Esophagus muscularis mucosa (tissue), 4 donors: ENCODE data around the gene NFASC. TPM values are rescaled to one million over a fixed set of nuclear protein-coding genes. Genes with fewer than 3 reads are reported as not detected.

Source experiments
- DNase-seq: peaks from one replicate; pipeline ENCODE4 v3.0.0-alpha.2; 2017; ENCODE audit errors: extremely low spot score
- H3K27ac ChIP-seq, 4 donors: fragments of 200-600 bp; sonication (generic); replicated peaks in 1 of 4; 1 replicate in 3 of 4; 2 replicates in 1 of 4; pipeline ENCODE4 v1.5.1; 2016 to 2019; ENCODE audit warnings: mild to moderate bottlenecking in 1 of 4
- H3K27me3 ChIP-seq, 4 donors: fragments of 200-600 bp; sonication (generic); one replicate each; pipeline versions ENCODE4 v1.5.1 to v1.6.0; 2016 to 2019
- H3K36me3 ChIP-seq, 4 donors: fragments of 200-600 bp; sonication (generic); one replicate each; pipeline ENCODE4 v1.5.1; 2016 to 2019
- H3K4me1 ChIP-seq, 4 donors: fragments of 200-600 bp; sonication (generic); one replicate each; pipeline ENCODE4 v1.5.1; 2016 to 2019
- H3K4me3 ChIP-seq, 4 donors: fragments of 200-600 bp; sonication (generic); 1 replicate in 2 of 4; 2 replicates in 2 of 4; pipeline ENCODE4 v1.5.1; 2016 to 2019; ENCODE audit warnings: mild to moderate bottlenecking in 4 of 4, moderate library complexity in 1 of 4
- H3K9me3 ChIP-seq, 4 donors: fragments of 200-600 bp; sonication (generic); 1 replicate in 3 of 4; 2 replicates in 1 of 4; pipeline ENCODE4 v1.5.1; 2016 to 2019
- EP300 ChIP-seq: sonication (generic); formaldehyde crosslinking; IDR thresholded peaks from one replicate; pipeline ENCODE4 v1.6.1; 2017; ENCODE audit warnings: antibody characterized with exemption
- POLR2A ChIP-seq: fragments of 450-650 bp; IDR thresholded peaks from one replicate; pipeline ENCODE4 v1.6.1; 2017; ENCODE audit warnings: antibody characterized with exemption, moderate library complexity, mild to moderate bottlenecking, low read depth
- POLR2AphosphoS5 ChIP-seq, 2 donors: sonication (generic); formaldehyde crosslinking; IDR thresholded peaks; one replicate each; pipeline ENCODE4 v1.6.1; 2017; ENCODE audit warnings: antibody characterized with exemption in 2 of 2
- WGBS: methylation state at CpG from one replicate; pipeline ENCODE4 v1.1.5; 2018; 5-methylcytosine and 5-hydroxymethylcytosine counted together
- intact Hi-C: fragments of 100-400 bp; cut with DNase I; formaldehyde crosslinking; loops from one replicate; pipeline ENCODE4 v1.15.1; 2023
- total RNA-seq, 4 donors: library from RNA; depleted of rRNA; stranded (reverse); fragments of >200 nt; gene quantifications; one replicate each; pipeline versions ENCODE4 v1.1.0 to v1.2.1, GENCODE V29; 2016
- TF ChIP-seq, protein P1 (sequence below), 3 experiments: fragments of 200-600 bp in 2 of 3; fragments of 450-650 bp in 1 of 3; sonication (generic) in 2 of 3; IDR thresholded peaks; one replicate each; pipeline ENCODE4 v1.5.1; 2017 to 2019; ENCODE audit warnings: antibody characterized with exemption in 3 of 3, mild to moderate bottlenecking in 2 of 3, moderate library complexity in 1 of 3

Gene NFASC
- total RNA-seq, 4 donors from 2014 or later: 31.1 to 122 (median 64.7) TPM

DNA sequence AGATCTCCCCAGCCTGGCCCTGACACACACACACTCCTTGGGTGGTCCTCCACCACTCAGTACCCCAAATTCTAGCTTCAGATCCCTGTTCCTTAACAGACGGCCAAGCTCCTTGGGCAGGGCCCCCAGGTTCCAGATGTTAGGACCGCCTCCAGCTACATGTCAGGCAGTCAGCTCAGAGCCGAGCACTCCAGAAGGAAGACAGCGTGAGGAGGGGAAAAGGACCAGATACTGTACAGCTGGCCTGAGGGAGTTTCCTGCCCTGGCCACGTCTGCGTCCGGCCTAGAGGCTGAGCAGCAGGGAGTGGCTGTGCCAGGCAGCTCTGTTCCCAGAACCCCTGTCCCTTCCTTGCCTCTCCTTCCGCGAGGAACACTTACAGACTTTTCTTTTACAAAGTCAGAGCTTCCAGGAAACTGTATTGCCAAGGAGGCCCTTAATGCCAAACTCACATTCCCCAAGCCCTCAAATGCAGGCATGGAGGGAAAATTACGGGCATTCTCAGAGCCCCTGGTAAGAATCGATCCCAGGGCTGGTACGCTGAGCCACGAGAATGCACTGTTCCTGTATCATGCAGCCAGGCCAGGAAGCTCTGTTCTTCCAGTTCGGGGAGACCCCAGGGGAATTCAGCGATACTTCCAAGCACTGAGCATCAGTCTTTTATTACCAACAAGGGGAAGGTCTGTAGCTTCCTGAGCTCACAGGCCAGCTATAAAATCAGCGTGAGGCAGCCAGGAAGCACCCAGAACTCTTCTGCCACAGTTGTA lies 127.1 kb downstream of the NFASC start:
- Histone ChIP-seq H3K27ac (peak overlapping the region; percentile 28 to 59 (median 36)), H3K4me3 (no peak overlapping the region), H3K9me3 (no peaks in the 10 kb centered on the region), H3K36me3 (peaks cover 0 to 68% (median 17%) of the 10 kb centered on the region in 4 donors), H3K27me3 (no peaks in the 10 kb centered on the region), H3K4me1 (peaks cover 9 to 26% (median 18%) of the 10 kb centered on the region in 4 donors)
- intact Hi-C loops: no loop called here
- WGBS: 42% methylated on average over 16 of the region's 16 CpGs
- DNase-seq: no peak
- TF ChIP-seq, protein P1, sequence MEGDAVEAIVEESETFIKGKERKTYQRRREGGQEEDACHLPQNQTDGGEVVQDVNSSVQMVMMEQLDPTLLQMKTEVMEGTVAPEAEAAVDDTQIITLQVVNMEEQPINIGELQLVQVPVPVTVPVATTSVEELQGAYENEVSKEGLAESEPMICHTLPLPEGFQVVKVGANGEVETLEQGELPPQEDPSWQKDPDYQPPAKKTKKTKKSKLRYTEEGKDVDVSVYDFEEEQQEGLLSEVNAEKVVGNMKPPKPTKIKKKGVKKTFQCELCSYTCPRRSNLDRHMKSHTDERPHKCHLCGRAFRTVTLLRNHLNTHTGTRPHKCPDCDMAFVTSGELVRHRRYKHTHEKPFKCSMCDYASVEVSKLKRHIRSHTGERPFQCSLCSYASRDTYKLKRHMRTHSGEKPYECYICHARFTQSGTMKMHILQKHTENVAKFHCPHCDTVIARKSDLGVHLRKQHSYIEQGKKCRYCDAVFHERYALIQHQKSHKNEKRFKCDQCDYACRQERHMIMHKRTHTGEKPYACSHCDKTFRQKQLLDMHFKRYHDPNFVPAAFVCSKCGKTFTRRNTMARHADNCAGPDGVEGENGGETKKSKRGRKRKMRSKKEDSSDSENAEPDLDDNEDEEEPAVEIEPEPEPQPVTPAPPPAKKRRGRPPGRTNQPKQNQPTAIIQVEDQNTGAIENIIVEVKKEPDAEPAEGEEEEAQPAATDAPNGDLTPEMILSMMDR (IDR thresholded peaks at IDR 0.05): no peak
- TF ChIP-seq POLR2AphosphoS5 (IDR thresholded peaks at IDR 0.05): peak in 1 of 2 donors; percentile 11

DNA sequence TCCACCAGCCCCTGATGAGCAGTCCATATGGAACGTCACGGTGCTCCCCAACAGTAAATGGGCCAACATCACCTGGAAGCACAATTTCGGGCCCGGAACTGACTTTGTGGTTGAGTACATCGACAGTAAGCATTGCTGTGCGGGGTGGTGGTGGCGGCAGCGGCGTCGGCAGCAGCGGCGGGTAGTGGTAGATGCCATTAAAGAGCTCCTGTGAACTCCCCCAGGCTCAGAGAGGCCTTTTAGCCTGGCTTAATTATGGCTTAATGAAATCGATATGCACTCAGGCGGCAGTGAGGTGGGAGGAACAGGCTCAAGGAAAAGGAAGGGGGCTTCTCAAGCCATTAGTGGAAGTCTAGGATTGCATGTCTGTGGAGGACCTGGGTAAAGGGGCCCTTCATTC lies 130.5 kb downstream of the NFASC start:
- Histone ChIP-seq H3K36me3 (peaks cover 0 to 71% (median 16%) of the 10 kb centered on the region in 4 donors), H3K9me3 (no peaks in the 10 kb centered on the region), H3K4me3 (no peak overlapping the region), H3K27ac (no peak overlapping the region), H3K4me1 (peaks cover 9 to 34% (median 28%) of the 10 kb centered on the region in 4 donors), H3K27me3 (no peaks in the 10 kb centered on the region)
- WGBS: 97% methylated on average over 14 of the region's 14 CpGs
- no peak for DNase-seq
- intact Hi-C loops: no loop called here
- TF ChIP-seq EP300 (no peak), POLR2A (no peak)
- TF ChIP-seq, protein P1 (IDR thresholded peaks at IDR 0.05): no peak

DNA sequence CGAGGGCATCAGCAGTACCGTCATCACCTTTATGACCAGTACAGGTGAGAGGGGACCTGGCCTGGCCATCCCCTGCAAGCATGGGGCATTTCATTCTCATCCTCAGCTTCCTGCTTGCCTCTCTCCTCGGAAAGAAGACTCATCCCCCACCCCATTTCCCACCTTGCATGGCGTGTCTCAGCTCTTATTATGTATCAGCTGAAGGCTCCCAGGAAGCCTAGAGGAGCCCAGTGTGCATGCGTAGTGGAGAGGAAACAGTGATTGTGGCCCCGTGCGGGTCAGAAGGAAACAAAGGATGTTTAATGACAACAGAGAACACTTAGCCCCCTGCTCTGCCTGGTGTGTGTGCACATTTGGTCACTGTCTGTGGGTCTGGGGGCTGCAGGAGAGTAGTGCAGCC lies 132.0 kb downstream of the NFASC start:
- 78% methylated on average over 7 of the region's 7 CpGs for WGBS
- H3K4me1 ChIP-seq: peaks cover 4 to 23% (median 19%) of the 10 kb centered on the region in 4 donors
- no peaks in the 10 kb centered on the region for H3K9me3 ChIP-seq
- H3K4me3 ChIP-seq: no peak overlapping the region
- no peak overlapping the region for H3K27ac ChIP-seq
- H3K27me3 ChIP-seq: no peaks in the 10 kb centered on the region
- H3K36me3 ChIP-seq: peaks cover 0 to 58% (median 10%) of the 10 kb centered on the region in 4 donors
- intact Hi-C loops: no loop called here
- no peak for DNase-seq
- TF ChIP-seq, protein P1 (IDR thresholded peaks at IDR 0.05): no peak
- TF ChIP-seq EP300 (no peak), POLR2A (no peak), POLR2AphosphoS5 (IDR thresholded peaks at IDR 0.05) (no peak)

DNA sequence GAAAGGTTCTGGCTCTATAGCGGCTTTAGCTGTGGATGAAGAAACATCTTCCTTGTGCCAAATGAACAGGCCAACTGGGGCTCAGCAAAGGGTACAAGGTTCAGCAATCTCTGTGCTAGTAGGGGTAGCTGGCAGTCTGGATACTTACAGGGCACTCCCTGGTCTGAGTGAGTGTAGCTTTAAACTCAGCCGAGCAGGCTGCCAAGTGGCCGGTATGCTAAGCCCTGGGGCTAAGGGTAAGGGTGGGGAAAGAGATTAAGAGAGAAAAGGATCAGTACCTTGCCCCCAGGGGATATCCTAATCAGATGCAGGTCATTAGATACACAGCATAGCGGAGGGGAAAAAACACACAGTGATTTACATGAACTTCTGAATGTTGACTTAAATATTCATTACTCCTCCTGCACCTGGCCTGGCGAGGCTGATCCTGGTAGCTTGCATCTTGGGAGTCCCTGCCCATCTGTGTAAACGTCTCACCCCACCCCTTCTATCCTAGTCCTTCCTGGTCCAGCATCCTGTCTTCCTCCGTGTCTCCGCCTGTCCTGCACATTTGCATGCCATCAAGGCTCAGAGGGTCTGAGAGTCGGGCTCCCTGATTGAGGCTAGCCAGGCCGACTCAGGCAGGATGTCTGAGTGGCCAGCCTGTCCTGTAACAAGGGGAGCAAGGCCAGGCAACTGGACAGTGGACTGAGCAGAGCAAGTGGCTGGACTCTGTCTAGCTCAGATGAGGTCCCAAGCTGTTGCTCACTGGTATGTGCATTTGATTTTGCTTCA lies 132.9 kb downstream of the NFASC start:
- Histone ChIP-seq H3K9me3 (no peaks in the 10 kb centered on the region), H3K4me3 (no peak overlapping the region), H3K36me3 (peaks cover 0 to 59% (median 12%) of the 10 kb centered on the region in 4 donors), H3K4me1 (peaks cover 0 to 15% (median 13%) of the 10 kb centered on the region in 4 donors), H3K27me3 (no peaks in the 10 kb centered on the region), H3K27ac (peak overlapping the region in 2 of 4 donors; percentile 27)
- 72% methylated on average over 10 of the region's 10 CpGs for WGBS
- intact Hi-C loops: no loop called here
- DNase-seq: no peak
- TF ChIP-seq, protein P1 (IDR thresholded peaks at IDR 0.05): no peak
- TF ChIP-seq EP300: no peak
- TF ChIP-seq POLR2A: no peak
- no peak for TF ChIP-seq POLR2AphosphoS5 (IDR thresholded peaks at IDR 0.05)
